ENCODE measurements around the gene CIB4.

The CIB4 gene

DNA sequence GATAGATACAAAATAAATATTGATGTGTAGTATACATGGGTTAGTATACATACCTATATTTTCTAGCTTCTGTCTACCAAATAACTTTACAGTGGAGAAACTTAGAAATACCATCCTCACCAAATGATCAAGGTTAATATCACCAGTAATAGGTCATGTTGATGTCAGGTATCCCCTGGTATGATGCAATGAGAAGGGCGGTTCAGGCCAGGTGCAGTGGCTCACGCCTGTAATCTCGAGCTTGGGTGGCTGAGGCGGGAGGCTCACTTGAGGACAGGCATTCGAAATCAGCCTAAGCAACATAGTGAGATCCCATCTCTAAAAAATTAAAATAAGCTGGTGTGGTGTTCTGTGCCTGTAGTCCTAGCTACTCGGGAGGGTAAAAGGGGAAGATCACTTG is 38.6 kb downstream of the CIB4 start:
- no peak overlapping the region for H3K4me2 ChIP-seq (ENCODE audit: low read length)

DNA sequence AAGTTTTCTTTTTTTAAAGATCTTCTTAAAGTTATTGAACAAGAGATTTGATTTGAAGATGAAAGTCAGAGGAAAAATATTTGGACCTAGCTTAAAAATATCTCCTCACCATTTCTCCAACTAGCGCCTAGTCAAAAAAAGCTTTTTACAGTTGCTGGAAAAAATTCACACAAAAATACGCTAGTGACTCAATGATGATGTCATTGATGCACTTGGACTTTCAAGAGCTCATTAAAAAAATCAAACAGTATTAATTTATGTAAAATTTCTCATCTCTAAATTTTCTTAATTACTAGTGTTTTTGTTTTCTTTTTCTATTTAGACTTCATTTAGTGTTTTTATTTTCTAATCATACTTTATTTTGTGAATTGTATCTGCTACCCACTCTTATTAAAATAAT is 41.8 kb downstream of the CIB4 start:
- Histone ChIP-seq H2AFZ (no peak overlapping the region), H3K27me3 (ENCODE audit: control insufficient read depth, insufficient read depth, low read length) (no peaks in the 10 kb centered on the region), H3K79me2 (no peaks in the 10 kb centered on the region), H3K9me3 (ENCODE audit: control insufficient read depth, low read length) (no peaks in the 10 kb centered on the region), H3K9ac (no peak overlapping the region), H3K4me3 (ENCODE audit: low read depth, low read length) (no peak overlapping the region), H3K4me2 (ENCODE audit: low read length) (no peak overlapping the region), H3K27ac (no peak overlapping the region), H3K4me1 (no peaks in the 10 kb centered on the region), H3K36me3 (ENCODE audit: control insufficient read depth, insufficient read depth, low read length) (no peaks in the 10 kb centered on the region)
- TF ChIP-seq, protein P1, sequence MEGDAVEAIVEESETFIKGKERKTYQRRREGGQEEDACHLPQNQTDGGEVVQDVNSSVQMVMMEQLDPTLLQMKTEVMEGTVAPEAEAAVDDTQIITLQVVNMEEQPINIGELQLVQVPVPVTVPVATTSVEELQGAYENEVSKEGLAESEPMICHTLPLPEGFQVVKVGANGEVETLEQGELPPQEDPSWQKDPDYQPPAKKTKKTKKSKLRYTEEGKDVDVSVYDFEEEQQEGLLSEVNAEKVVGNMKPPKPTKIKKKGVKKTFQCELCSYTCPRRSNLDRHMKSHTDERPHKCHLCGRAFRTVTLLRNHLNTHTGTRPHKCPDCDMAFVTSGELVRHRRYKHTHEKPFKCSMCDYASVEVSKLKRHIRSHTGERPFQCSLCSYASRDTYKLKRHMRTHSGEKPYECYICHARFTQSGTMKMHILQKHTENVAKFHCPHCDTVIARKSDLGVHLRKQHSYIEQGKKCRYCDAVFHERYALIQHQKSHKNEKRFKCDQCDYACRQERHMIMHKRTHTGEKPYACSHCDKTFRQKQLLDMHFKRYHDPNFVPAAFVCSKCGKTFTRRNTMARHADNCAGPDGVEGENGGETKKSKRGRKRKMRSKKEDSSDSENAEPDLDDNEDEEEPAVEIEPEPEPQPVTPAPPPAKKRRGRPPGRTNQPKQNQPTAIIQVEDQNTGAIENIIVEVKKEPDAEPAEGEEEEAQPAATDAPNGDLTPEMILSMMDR (IDR thresholded peaks at IDR 0.05) = no peak

More for the DNA sequence above, 38.6 kb downstream of the CIB4 start:
- no peaks in the 10 kb centered on the region for H3K36me3 ChIP-seq (ENCODE audit: control insufficient read depth, insufficient read depth, low read length)
- H3K4me1 ChIP-seq = no peaks in the 10 kb centered on the region
- no peak overlapping the region for H2AFZ ChIP-seq
- TF ChIP-seq, protein P1 (IDR thresholded peaks at IDR 0.05) = no peak
- no peak overlapping the region for H3K9ac ChIP-seq
- no peak overlapping the region for H3K27ac ChIP-seq
- H3K4me3 ChIP-seq (ENCODE audit: low read depth, low read length) = no peak overlapping the region
- H3K9me3 ChIP-seq (ENCODE audit: control insufficient read depth, low read length) = no peaks in the 10 kb centered on the region
- no peaks in the 10 kb centered on the region for H3K27me3 ChIP-seq (ENCODE audit: control insufficient read depth, insufficient read depth, low read length)
- H3K79me2 ChIP-seq = no peaks in the 10 kb centered on the region

DNA sequence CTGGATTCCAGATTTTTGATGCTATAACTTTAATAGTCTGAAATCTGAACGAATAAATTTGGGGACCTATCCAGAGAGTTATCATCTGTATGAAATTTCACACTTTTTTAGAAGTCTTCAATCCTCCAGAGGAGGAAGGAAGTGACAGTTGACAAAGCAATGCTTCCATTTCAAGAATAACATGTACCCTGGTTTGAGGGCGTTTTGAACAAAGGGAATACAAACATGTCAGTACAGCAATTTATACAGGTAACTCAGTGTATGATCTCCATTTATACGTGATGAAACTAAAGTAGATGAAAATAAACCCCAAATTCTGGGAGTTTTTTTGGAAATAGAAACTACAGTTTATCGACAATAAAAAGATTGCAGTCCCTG is 42.2 kb downstream of the CIB4 start:
- Histone ChIP-seq H3K9me3 (ENCODE audit: control insufficient read depth, low read length) (no peaks in the 10 kb centered on the region), H2AFZ (no peak overlapping the region), H3K27ac (no peak overlapping the region), H3K27me3 (ENCODE audit: control insufficient read depth, insufficient read depth, low read length) (no peaks in the 10 kb centered on the region), H3K4me1 (no peaks in the 10 kb centered on the region), H3K79me2 (no peaks in the 10 kb centered on the region), H3K4me2 (ENCODE audit: low read length) (no peak overlapping the region), H3K9ac (no peak overlapping the region), H3K4me3 (ENCODE audit: low read depth, low read length) (no peak overlapping the region), H3K36me3 (ENCODE audit: control insufficient read depth, insufficient read depth, low read length) (no peaks in the 10 kb centered on the region)
- TF ChIP-seq, protein P1 (IDR thresholded peaks at IDR 0.05) = no peak

DNA sequence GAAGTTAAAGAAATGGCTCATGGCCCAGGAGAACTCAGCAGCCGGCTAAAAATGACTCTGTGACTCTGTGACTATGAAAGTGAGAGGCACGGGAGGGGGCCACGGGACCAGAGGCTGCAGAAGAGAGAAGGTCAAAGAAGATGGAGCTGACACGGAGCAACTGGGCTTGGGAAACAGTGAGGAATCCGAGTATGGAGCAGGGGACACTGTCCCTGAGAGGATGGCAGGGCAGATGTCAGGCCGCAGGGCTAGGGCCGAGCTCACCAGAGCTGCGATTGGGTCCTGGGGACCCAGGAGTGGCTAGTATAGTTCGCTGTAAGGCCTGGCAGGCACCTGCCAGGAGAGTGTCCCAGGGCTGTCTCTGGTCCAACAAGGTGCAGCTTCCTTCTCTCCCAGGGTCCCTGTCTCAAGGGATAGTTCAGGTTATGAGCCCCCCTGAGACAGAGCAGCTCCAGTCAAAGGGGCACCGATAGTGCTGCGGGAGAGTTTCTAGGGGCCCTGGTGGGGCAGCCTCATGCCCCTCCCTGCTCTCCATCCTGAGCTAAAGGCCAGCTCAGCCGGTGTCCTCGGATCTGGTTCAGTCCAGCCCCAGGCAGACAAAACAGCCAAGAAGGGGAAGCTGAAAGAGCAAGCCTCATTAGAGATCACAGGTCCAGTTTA is 42.7 kb downstream of the CIB4 start:
- H2AFZ ChIP-seq = no peak overlapping the region

More for the DNA sequence above, 42.7 kb downstream of the CIB4 start:
- no peak overlapping the region for H3K4me2 ChIP-seq (ENCODE audit: low read length)
- H3K4me1 ChIP-seq = no peaks in the 10 kb centered on the region
- no peaks in the 10 kb centered on the region for H3K9me3 ChIP-seq (ENCODE audit: control insufficient read depth, low read length)
- no peaks in the 10 kb centered on the region for H3K36me3 ChIP-seq (ENCODE audit: control insufficient read depth, insufficient read depth, low read length)
- TF ChIP-seq, protein P1 (IDR thresholded peaks at IDR 0.05) = no peak
- H3K27ac ChIP-seq = no peak overlapping the region
- no peaks in the 10 kb centered on the region for H3K79me2 ChIP-seq
- no peak overlapping the region for H3K4me3 ChIP-seq (ENCODE audit: low read depth, low read length)
- H3K9ac ChIP-seq = no peak overlapping the region
- H3K27me3 ChIP-seq (ENCODE audit: control insufficient read depth, insufficient read depth, low read length) = no peaks in the 10 kb centered on the region

All from parathyroid adenoma (tissue), 2 donors.